Measurements from ENCODE around the gene CT83. TPM values are rescaled to one million over a fixed set of nuclear protein-coding genes. Genes with fewer than 3 reads are reported as not detected.

Gene CT83, protein sequence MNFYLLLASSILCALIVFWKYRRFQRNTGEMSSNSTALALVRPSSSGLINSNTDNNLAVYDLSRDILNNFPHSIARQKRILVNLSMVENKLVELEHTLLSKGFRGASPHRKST
- not detected in 2 replicates for polyA plus RNA-seq (2012; rRNA removed)
- polyA plus RNA-seq (2012; cell fraction: cytosol; rRNA removed): not detected in 2 replicates
- not detected in 2 replicates for polyA plus RNA-seq (2012; cell fraction: nucleus; rRNA removed)

DNA sequence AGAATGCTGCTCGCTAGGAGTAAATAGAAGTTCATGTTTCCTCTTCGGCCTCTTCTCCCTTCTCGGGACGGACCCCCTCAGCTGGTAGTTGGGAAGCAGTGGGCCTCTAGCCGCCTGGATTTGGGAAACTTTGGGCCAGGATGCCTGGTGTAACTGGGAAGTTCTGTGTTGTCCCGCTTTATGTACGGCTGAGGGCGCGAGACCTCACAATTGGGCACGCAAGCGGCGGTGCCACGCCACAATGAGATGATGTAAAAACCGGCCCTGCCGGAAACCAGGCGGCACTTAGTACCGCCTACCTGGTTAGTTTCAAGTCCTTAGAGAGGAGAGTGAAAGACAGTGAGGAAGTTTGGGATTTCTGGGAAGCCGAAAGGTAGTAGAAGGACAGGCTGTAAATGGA, at the start of gene CT83:
Gene CT83, minus strand, starts transcription at position 155 of the 400 bp plus-strand sequence. Its CDS starts 120 bp downstream, at position 35.
- 38% methylated on average over 18 of the region's 18 CpGs for WGBS (ENCODE audit: low lambda C conversion rate)
- Histone ChIP-seq H3F3A (replicated peaks; ENCODE audit: insufficient read depth) (no peaks in the 10 kb centered on the region), H3K9me2 (no peaks in the 10 kb centered on the region), H3K36me3 (replicated peaks in 1 of 2; ENCODE audit: control insufficient read depth in 1 of 2, insufficient read depth in 2 of 2, low read length in 1 of 2) (no peaks in the 10 kb centered on the region), H3K27ac (ENCODE audit: low read depth in 2 of 2, low read length in 1 of 2) (no peak within 1 kb of the TSS), H4K20me1 (ENCODE audit: insufficient read depth) (no peaks in the 10 kb centered on the region), H3K9me3 (no peaks in the 10 kb centered on the region), H3K4me3 (ENCODE audit: low read depth in 2 of 2, low read length in 1 of 2) (no peak within 1 kb of the TSS), H3K79me2 (ENCODE audit: insufficient read depth) (no peaks in the 10 kb centered on the region), H3K4me2 (no peak within 1 kb of the TSS), H3K9ac (no peak within 1 kb of the TSS), H3K27me3 (ENCODE audit: insufficient read depth) (no peaks in the 10 kb centered on the region), H2AFZ (ENCODE audit: low read depth) (no peak within 1 kb of the TSS), H3K4me1 (ENCODE audit: control insufficient read depth in 1 of 2, insufficient read depth in 2 of 2, low read depth in 1 of 2, low read length in 1 of 2) (no peaks in the 10 kb centered on the region)
- ChIA-PET POLR2A (no interaction called here), CTCF (no interaction called here)
- DNase-seq: no peak
- TF ChIP-seq, protein P1, sequence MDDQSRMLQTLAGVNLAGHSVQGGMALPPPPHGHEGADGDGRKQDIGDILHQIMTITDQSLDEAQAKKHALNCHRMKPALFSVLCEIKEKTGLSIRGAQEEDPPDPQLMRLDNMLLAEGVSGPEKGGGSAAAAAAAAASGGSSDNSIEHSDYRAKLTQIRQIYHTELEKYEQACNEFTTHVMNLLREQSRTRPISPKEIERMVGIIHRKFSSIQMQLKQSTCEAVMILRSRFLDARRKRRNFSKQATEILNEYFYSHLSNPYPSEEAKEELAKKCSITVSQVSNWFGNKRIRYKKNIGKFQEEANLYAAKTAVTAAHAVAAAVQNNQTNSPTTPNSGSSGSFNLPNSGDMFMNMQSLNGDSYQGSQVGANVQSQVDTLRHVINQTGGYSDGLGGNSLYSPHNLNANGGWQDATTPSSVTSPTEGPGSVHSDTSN (IDR thresholded peaks at IDR 0.05): no peak
- TF ChIP-seq TEAD4 (IDR thresholded peaks at IDR 0.05; ENCODE audit: borderline replicate concordance, insufficient read depth): no peak
- TF ChIP-seq RFX5 (IDR thresholded peaks at IDR 0.05; ENCODE audit: low read length): no peak
- TF ChIP-seq JUND (IDR thresholded peaks at IDR 0.05): no peak
- TF ChIP-seq YY1 (IDR thresholded peaks at IDR 0.05; ENCODE audit: low read depth): no peak
- TF ChIP-seq, protein P2, sequence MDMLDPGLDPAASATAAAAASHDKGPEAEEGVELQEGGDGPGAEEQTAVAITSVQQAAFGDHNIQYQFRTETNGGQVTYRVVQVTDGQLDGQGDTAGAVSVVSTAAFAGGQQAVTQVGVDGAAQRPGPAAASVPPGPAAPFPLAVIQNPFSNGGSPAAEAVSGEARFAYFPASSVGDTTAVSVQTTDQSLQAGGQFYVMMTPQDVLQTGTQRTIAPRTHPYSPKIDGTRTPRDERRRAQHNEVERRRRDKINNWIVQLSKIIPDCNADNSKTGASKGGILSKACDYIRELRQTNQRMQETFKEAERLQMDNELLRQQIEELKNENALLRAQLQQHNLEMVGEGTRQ (IDR thresholded peaks at IDR 0.05; ENCODE audit: borderline replicate concordance, low read depth, low read length): no peak
- TF ChIP-seq POLR2AphosphoS5 (IDR thresholded peaks at IDR 0.05; ENCODE audit: low read depth, low read length): no peak
- TF ChIP-seq SIN3A (IDR thresholded peaks at IDR 0.05; ENCODE audit: borderline replicate concordance, low read depth, low read length): no peak
- TF ChIP-seq FOXJ3 (CRISPR knock-in tag; IDR thresholded peaks at IDR 0.05): no peak
- no peak for TF ChIP-seq FOXM1 (IDR thresholded peaks at IDR 0.05; ENCODE audit: low read depth)
- TF ChIP-seq RCOR1 (IDR thresholded peaks at IDR 0.05; ENCODE audit: low read length): no peak
- TF ChIP-seq, protein P3, sequence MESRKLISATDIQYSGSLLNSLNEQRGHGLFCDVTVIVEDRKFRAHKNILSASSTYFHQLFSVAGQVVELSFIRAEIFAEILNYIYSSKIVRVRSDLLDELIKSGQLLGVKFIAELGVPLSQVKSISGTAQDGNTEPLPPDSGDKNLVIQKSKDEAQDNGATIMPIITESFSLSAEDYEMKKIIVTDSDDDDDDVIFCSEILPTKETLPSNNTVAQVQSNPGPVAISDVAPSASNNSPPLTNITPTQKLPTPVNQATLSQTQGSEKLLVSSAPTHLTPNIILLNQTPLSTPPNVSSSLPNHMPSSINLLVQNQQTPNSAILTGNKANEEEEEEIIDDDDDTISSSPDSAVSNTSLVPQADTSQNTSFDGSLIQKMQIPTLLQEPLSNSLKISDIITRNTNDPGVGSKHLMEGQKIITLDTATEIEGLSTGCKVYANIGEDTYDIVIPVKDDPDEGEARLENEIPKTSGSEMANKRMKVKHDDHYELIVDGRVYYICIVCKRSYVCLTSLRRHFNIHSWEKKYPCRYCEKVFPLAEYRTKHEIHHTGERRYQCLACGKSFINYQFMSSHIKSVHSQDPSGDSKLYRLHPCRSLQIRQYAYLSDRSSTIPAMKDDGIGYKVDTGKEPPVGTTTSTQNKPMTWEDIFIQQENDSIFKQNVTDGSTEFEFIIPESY (IDR thresholded peaks at IDR 0.05; ENCODE audit: borderline replicate concordance, low read depth): no peak

DNA sequence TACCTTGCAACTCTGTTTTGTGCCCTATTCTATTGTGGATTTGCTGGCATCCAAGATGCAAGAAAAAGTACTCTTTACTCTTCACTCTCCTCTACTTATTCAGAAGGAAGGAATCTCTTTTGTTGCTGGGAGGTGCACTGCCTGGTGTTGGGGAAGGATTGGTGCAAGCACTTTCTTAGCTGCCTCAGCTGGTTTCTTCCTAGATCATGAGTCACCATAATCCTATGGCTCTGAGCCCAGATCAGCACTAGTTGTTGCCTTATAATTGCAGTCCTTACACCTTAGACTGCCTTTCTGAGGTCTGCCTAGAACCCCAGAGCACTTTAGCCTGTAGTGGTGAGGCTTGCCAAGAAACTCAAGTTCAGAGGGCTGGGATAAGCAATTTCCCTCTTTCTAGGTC, 37.0 kb upstream of the CT83 start:
- H4K20me1 ChIP-seq (ENCODE audit: insufficient read depth): no peaks in the 10 kb centered on the region
- H3K9ac ChIP-seq: no peak overlapping the region
- DNase-seq: no peak
- ChIA-PET POLR2A (no interaction called here), CTCF (no interaction called here)
- H3K36me3 ChIP-seq (replicated peaks in 1 of 2; ENCODE audit: control insufficient read depth in 1 of 2, insufficient read depth in 2 of 2, low read length in 1 of 2): no peaks in the 10 kb centered on the region
- H3K4me2 ChIP-seq: no peak overlapping the region
- H3K27me3 ChIP-seq (ENCODE audit: insufficient read depth): no peaks in the 10 kb centered on the region
- no peak overlapping the region for H3K4me3 ChIP-seq (ENCODE audit: low read depth in 2 of 2, low read length in 1 of 2)
- no peaks in the 10 kb centered on the region for H3K4me1 ChIP-seq (ENCODE audit: control insufficient read depth in 1 of 2, insufficient read depth in 2 of 2, low read depth in 1 of 2, low read length in 1 of 2)
- H3K9me3 ChIP-seq: no peaks in the 10 kb centered on the region
- no peaks in the 10 kb centered on the region for H3K79me2 ChIP-seq (ENCODE audit: insufficient read depth)
- TF ChIP-seq MXI1 (IDR thresholded peaks at IDR 0.05; ENCODE audit: low read depth, low read length): no peak
- TF ChIP-seq, protein P4, sequence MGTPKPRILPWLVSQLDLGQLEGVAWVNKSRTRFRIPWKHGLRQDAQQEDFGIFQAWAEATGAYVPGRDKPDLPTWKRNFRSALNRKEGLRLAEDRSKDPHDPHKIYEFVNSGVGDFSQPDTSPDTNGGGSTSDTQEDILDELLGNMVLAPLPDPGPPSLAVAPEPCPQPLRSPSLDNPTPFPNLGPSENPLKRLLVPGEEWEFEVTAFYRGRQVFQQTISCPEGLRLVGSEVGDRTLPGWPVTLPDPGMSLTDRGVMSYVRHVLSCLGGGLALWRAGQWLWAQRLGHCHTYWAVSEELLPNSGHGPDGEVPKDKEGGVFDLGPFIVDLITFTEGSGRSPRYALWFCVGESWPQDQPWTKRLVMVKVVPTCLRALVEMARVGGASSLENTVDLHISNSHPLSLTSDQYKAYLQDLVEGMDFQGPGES (IDR thresholded peaks at IDR 0.05; ENCODE audit: low read depth, low read length): no peak
- TF ChIP-seq, protein P1 (IDR thresholded peaks at IDR 0.05): no peak
- TF ChIP-seq NRF1 (IDR thresholded peaks at IDR 0.05; ENCODE audit: low read depth, low read length): no peak
- no peak for TF ChIP-seq NFIC (IDR thresholded peaks at IDR 0.05; ENCODE audit: borderline replicate concordance)
- TF ChIP-seq MEF2A (IDR thresholded peaks at IDR 0.05; ENCODE audit: borderline replicate concordance, low read depth): no peak
- no peak for TF ChIP-seq GABPA (IDR thresholded peaks at IDR 0.05; ENCODE audit: low read depth)
- no peak for TF ChIP-seq RFX5 (IDR thresholded peaks at IDR 0.05; ENCODE audit: low read length)
- no peak for TF ChIP-seq TEAD4 (IDR thresholded peaks at IDR 0.05; ENCODE audit: borderline replicate concordance, insufficient read depth)
- TF ChIP-seq, protein P5, sequence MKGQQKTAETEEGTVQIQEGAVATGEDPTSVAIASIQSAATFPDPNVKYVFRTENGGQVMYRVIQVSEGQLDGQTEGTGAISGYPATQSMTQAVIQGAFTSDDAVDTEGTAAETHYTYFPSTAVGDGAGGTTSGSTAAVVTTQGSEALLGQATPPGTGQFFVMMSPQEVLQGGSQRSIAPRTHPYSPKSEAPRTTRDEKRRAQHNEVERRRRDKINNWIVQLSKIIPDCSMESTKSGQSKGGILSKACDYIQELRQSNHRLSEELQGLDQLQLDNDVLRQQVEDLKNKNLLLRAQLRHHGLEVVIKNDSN (IDR thresholded peaks at IDR 0.05; ENCODE audit: borderline replicate concordance, low read depth): no peak
- TF ChIP-seq TCF12 (IDR thresholded peaks at IDR 0.05): no peak
- TF ChIP-seq TAF1 (IDR thresholded peaks at IDR 0.05; ENCODE audit: borderline replicate concordance, low read depth, low read length): no peak
- TF ChIP-seq SMC3 (IDR thresholded peaks at IDR 0.05; ENCODE audit: low read depth, low read length): no peak
- no peak overlapping the region for H2AFZ ChIP-seq (ENCODE audit: low read depth)
- H3K27ac ChIP-seq (ENCODE audit: low read depth in 2 of 2, low read length in 1 of 2): no peak overlapping the region
- no peaks in the 10 kb centered on the region; the same call in 1 of the 2 replicates for H3K9me2 ChIP-seq
- H3F3A ChIP-seq (replicated peaks; ENCODE audit: insufficient read depth): no peaks in the 10 kb centered on the region
